Right lobe of liver (tissue), 6 donors: ENCODE data around the gene CD320. TPM values are rescaled to one million over a fixed set of nuclear protein-coding genes. Genes with fewer than 3 reads are reported as not detected.

Experiments used
- ATAC-seq, 4 donors: fragments of 200-7000 bp; cut with Tn5 transposase; one replicate each; pipeline ENCODE4 v1.9.1; 2020; ENCODE audit warnings: mild to moderate bottlenecking in 4 of 4, moderate library complexity in 4 of 4
- DNase-seq, 3 donors: peaks; one replicate each; pipeline ENCODE4 v3.0.0-alpha.2; 2020
- H3K27ac ChIP-seq, 3 donors: fragments of 200-600 bp; one replicate each; pipeline ENCODE4 v1.8.0; 2022
- H3K27me3 ChIP-seq, 2 donors: fragments of 200-600 bp; one replicate each; pipeline ENCODE4 v1.8.0; 2022
- H3K36me3 ChIP-seq, 4 donors: fragments of 200-600 bp; sonication (generic) in 1 of 4; one replicate each; pipeline versions ENCODE4 v1.5.1 to v1.8.0; 2017 to 2022; ENCODE audit warnings: control low read depth in 1 of 4
- H3K4me1 ChIP-seq, 4 donors: fragments of 200-600 bp; sonication (generic) in 1 of 4; one replicate each; pipeline versions ENCODE4 v1.5.1 to v1.8.0; 2017 to 2022; ENCODE audit warnings: control low read depth in 1 of 4
- H3K4me3 ChIP-seq, 3 donors: fragments of 200-600 bp; one replicate each; pipeline ENCODE4 v1.8.0; 2022
- H3K9me3 ChIP-seq, 4 donors: fragments of 200-600 bp; sonication (generic) in 1 of 4; one replicate each; pipeline versions ENCODE4 v1.5.1 to v1.8.0; 2017 to 2022; ENCODE audit warnings: control low read depth in 1 of 4
- CTCF ChIP-seq, 4 donors: fragments of 200-600 bp in 3 of 4; fragments of 450-650 bp in 1 of 4; IDR thresholded peaks; one replicate each; pipeline versions ENCODE4 v1.5.1 to v1.8.0; 2016 to 2022; ENCODE audit warnings: antibody characterized with exemption in 4 of 4, mild to moderate bottlenecking in 2 of 4
- POLR2A ChIP-seq: fragments of 450-650 bp; IDR thresholded peaks from one replicate; pipeline ENCODE4 v1.6.1; 2017; ENCODE audit warnings: antibody characterized with exemption, mild to moderate bottlenecking
- WGBS: methylation state at CpG from one replicate; pipeline ENCODE4 v1.1.6; 2018; ENCODE audit warnings: low coverage, low lambda C conversion rate; ENCODE audit not compliant: insufficient coverage; ENCODE audit errors: missing lambda C conversion rate; 5-methylcytosine and 5-hydroxymethylcytosine counted together
- intact Hi-C, 2 donors: fragments of 100-400 bp; cut with DNase I; formaldehyde crosslinking; loops; one replicate each; pipeline versions ENCODE4 v1.11.2 to v1.14.1; 2022
- total RNA-seq, 6 experiments: library from RNA; depleted of rRNA in 2 of 6; stranded (reverse); fragments of >200 nt in 2 of 6; fragmentation: NEBNext Ultra II Directional in 3 of 6; extraction: Animal tissue kit (Norgen Biotek cat#: 25700) in 3 of 6; gene quantifications; one replicate each; pipeline versions ENCODE4 v1.1.0 to v1.2.4, GENCODE V29; 2016 to 2023
- donor health status: DM: no; HTN: yes; CAD: no.
- donor health status: DM: no; HTN: no; CAD: no.
- donor health status: DM: no; HTN: no; CAD: no.
- donor health status: DM: no; HTN: yes; CAD: no.
- donor health status: DM: no; HTN: yes; CAD: no.

Gene CD320
- total RNA-seq, 6 experiments from 2014 or later, result 8.8 to 43.2 (median 11.5) TPM

GRCh38 chr19:8325454-8325853, 17.3 kb upstream of the CD320 start:
- TF ChIP-seq POLR2A, result no peak
- no peak for TF ChIP-seq CTCF (IDR thresholded peaks at IDR 0.05)
- Histone ChIP-seq H3K27ac (no peak overlapping the region), H3K27me3 (no peaks in the 10 kb centered on the region), H3K4me3 (no peak overlapping the region), H3K9me3 (no peaks in the 10 kb centered on the region), H3K36me3 (peaks cover 0 to 16% (median 7%) of the 10 kb centered on the region in 4 donors), H3K4me1 (peaks cover 0 to 16% (median 6%) of the 10 kb centered on the region in 4 donors)
- 89% methylated on average over 1 of the region's 3 CpGs for WGBS
- intact Hi-C loops, result loop anchor here in 1 of 2 donors (10.0 kb wide), 1 partner anchor 189 kb away; the partner anchor contains the start of gene ZNF414
- no peak for DNase-seq
- ATAC-seq, result no peak

DNA sequence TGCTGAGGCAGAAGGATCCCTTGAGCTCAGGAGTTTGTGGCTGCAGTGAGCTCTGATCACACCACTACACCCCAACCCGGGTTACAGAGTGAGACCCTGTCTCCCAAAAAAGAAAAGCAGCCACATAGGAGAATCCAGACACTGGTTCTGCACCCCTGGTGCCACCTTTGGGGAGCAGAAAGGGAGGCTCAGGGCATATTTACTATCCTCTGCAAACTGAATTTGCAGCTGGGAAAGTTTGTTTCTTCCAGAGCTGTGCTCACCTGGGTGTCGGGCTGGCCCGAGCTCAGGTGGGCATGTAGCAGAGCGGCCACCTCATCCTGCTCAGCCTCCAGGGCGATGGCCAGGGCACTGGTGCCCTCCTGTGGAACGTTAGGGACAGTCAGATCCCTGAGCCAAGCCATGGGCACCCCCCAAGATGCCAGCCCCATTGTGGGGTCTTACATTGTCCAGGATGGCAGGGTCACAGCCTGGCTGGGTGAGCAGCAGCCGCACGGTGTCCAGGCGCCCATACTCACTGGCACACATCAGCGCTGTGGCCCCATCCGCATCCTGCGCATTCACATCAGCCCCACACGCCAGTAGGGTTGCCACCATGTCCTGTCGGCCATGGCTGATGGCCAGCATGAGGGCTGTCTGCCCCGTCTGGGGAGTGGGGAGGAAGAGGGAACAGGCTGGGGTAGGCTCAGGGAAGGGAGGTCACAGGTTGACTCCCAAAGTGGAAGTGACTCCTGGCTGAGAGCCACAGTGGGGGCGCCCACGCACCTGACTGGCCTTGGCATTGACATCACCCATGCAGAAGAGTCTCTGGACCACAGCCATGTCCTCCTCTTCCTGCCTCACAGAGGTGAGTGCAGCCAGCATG, 16.3 kb upstream of the CD320 start:
- H3K9me3 ChIP-seq, result no peaks in the 10 kb centered on the region
- H3K27ac ChIP-seq, result no peak overlapping the region
- no CpG with 5 or more reads among the region's 17 CpGs for WGBS
- TF ChIP-seq CTCF (IDR thresholded peaks at IDR 0.05) (peak in 1 of 4 donors; percentile 8), POLR2A (no peak)
- peaks cover 0 to 26% (median 6%) of the 10 kb centered on the region in 4 donors for H3K4me1 ChIP-seq
- DNase-seq (peak in 2 of 3 donors; percentile 71 to 73), ATAC-seq (peak in 3 of 4 donors; percentile 1 to 41 (median 5))
- intact Hi-C loops, result loop anchor here in 1 of 2 donors (10.0 kb wide), 1 partner anchor 190 kb away; the partner anchor contains the start of gene ZNF414
- H3K4me3 ChIP-seq, result no peak overlapping the region
- no peaks in the 10 kb centered on the region for H3K27me3 ChIP-seq
- peaks cover 0 to 16% (median 7%) of the 10 kb centered on the region in 4 donors for H3K36me3 ChIP-seq

DNA sequence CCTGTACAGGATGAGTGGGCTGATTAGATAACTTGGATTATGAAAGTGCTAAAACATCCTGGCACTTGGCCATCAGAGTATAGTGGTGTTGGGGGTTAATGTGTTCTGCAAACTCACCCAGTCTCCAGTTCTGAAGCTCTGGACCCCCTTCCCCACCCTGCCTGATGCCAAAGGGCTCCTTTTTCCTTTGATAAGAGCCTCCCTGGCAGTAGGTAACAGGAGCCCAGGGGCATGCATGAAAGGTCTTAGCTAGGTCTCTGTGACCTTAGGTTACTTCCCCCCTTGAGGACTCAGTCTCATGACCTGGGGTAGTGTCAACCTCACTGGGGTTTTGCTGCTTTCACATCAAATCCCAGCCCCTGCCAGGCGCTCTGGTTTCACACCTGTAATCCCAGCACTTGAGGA, 15.6 kb upstream of the CD320 start:
- intact Hi-C loops, result loop anchor here in 1 of 2 donors (10.0 kb wide), 1 partner anchor 191 kb away; the partner anchor contains the start of gene ZNF414
- Histone ChIP-seq H3K36me3 (peaks cover 0 to 16% (median 7%) of the 10 kb centered on the region in 4 donors), H3K27me3 (no peaks in the 10 kb centered on the region), H3K9me3 (no peaks in the 10 kb centered on the region), H3K27ac (no peak overlapping the region), H3K4me3 (no peak overlapping the region), H3K4me1 (peaks cover 0 to 31% (median 6%) of the 10 kb centered on the region in 4 donors)
- WGBS, result 60% methylated on average over 1 of the region's 1 CpG
- DNase-seq, result no peak
- ATAC-seq, result no peak
- TF ChIP-seq POLR2A, result no peak
- no peak for TF ChIP-seq CTCF (IDR thresholded peaks at IDR 0.05)

- peak overlapping the region in 1 of 3 donors; percentile 89 for H3K27ac ChIP-seq
- WGBS, result 67% methylated on average over 1 of the region's 7 CpGs
- H3K9me3 ChIP-seq, result no peaks in the 10 kb centered on the region
- intact Hi-C loops, result loop anchor here in 1 of 2 donors (10.0 kb wide), 1 partner anchor 192 kb away; the partner anchor contains the start of gene ZNF414
- ATAC-seq, result no peak
- peak overlapping the region; percentile 75 to 92 (median 88) for H3K4me3 ChIP-seq
- no peaks in the 10 kb centered on the region for H3K27me3 ChIP-seq
- DNase-seq, result no peak
- peaks cover 0 to 31% (median 6%) of the 10 kb centered on the region in 4 donors for H3K4me1 ChIP-seq
- peaks cover 0 to 16% (median 7%) of the 10 kb centered on the region in 4 donors for H3K36me3 ChIP-seq
- TF ChIP-seq POLR2A (no peak), CTCF (IDR thresholded peaks at IDR 0.05) (no peak)
Observed at GRCh38 chr19:8322638-8322997, 14.5 kb upstream of the CD320 start.
